ENCODE results near the gene IL21R. TPM values are rescaled to one million over a fixed set of nuclear protein-coding genes. Genes with fewer than 3 reads are reported as not detected.
"Not testable (repeated sequence)": the region's sequence is repeated elsewhere in the genome, so short reads cannot be mapped to it uniquely, and the experiment has no call there.

The IL21R gene
- total RNA-seq, 1 donor from 2014 or later = 0.98 TPM

- no peaks in the 10 kb centered on the region for H3K27me3 ChIP-seq
- H3K4me1 ChIP-seq = no peaks in the 10 kb centered on the region
These were observed 29.0 kb downstream of the IL21R start for GRCh38 chr16:27430923-27431484.

GRCh38 chr16:27431773-27432532 is 30.0 kb downstream of the IL21R start:
- TF ChIP-seq POLR2A (IDR thresholded peaks at IDR 0.05) = no peak
- no peak for TF ChIP-seq POLR2AphosphoS5 (IDR thresholded peaks at IDR 0.05; ENCODE audit: insufficient read depth in 1 of 2, low read depth in 1 of 2)
- TF ChIP-seq, protein P1, sequence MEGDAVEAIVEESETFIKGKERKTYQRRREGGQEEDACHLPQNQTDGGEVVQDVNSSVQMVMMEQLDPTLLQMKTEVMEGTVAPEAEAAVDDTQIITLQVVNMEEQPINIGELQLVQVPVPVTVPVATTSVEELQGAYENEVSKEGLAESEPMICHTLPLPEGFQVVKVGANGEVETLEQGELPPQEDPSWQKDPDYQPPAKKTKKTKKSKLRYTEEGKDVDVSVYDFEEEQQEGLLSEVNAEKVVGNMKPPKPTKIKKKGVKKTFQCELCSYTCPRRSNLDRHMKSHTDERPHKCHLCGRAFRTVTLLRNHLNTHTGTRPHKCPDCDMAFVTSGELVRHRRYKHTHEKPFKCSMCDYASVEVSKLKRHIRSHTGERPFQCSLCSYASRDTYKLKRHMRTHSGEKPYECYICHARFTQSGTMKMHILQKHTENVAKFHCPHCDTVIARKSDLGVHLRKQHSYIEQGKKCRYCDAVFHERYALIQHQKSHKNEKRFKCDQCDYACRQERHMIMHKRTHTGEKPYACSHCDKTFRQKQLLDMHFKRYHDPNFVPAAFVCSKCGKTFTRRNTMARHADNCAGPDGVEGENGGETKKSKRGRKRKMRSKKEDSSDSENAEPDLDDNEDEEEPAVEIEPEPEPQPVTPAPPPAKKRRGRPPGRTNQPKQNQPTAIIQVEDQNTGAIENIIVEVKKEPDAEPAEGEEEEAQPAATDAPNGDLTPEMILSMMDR (IDR thresholded peaks at IDR 0.05) = no peak
- peak; percentile 49 to 61 for DNase-seq (ENCODE audit: extremely low spot score in 2 of 2)
- no peaks in the 10 kb centered on the region for H3K36me3 ChIP-seq
- H3K4me3 ChIP-seq = no peak overlapping the region
- H3K27me3 ChIP-seq = no peaks in the 10 kb centered on the region
- no peaks in the 10 kb centered on the region for H3K9me3 ChIP-seq
- no peaks in the 10 kb centered on the region for H3K4me1 ChIP-seq
- no peak overlapping the region for H3K27ac ChIP-seq
- intact Hi-C loops (cut with DNase I) = no loop called here

More at GRCh38 chr16:27430923-27431484, 29.0 kb downstream of the IL21R start:
- DNase-seq (ENCODE audit: extremely low spot score in 2 of 2) = no peak
- intact Hi-C loops (cut with DNase I) = no loop called here
- Histone ChIP-seq H3K9me3 (no peaks in the 10 kb centered on the region), H3K4me3 (no peak overlapping the region), H3K36me3 (no peaks in the 10 kb centered on the region), H3K27ac (no peak overlapping the region)
- TF ChIP-seq, protein P1 (IDR thresholded peaks at IDR 0.05) = no peak
- TF ChIP-seq POLR2A (IDR thresholded peaks at IDR 0.05) (no peak), POLR2AphosphoS5 (IDR thresholded peaks at IDR 0.05; ENCODE audit: insufficient read depth in 1 of 2, low read depth in 1 of 2) (no peak)

- H3K36me3 ChIP-seq = no peaks in the 10 kb centered on the region
- H3K4me1 ChIP-seq = no peaks in the 10 kb centered on the region
- intact Hi-C loops (cut with DNase I) = no loop called here
- no peaks in the 10 kb centered on the region for H3K9me3 ChIP-seq
- peak in 1 of 2 donors; percentile 61 for DNase-seq (ENCODE audit: extremely low spot score in 2 of 2)
- no peak overlapping the region for H3K4me3 ChIP-seq
- no peaks in the 10 kb centered on the region for H3K27me3 ChIP-seq
- H3K27ac ChIP-seq = no peak overlapping the region
- TF ChIP-seq POLR2AphosphoS5 (IDR thresholded peaks at IDR 0.05; ENCODE audit: insufficient read depth in 1 of 2, low read depth in 1 of 2) (no peak), POLR2A (IDR thresholded peaks at IDR 0.05) (no peak)
- TF ChIP-seq, protein P1 (IDR thresholded peaks at IDR 0.05) = no peak
These were observed 30.6 kb downstream of the IL21R start for GRCh38 chr16:27432558-27432957.

- peak in 1 of 2 donors; percentile 43 for DNase-seq (ENCODE audit: extremely low spot score in 2 of 2)
These were observed 31.2 kb downstream of the IL21R start for GRCh38 chr16:27433191-27433590.

GRCh38 chr16:27433636-27434035 is 31.7 kb downstream of the IL21R start:
- Histone ChIP-seq H3K36me3 (no peaks in the 10 kb centered on the region), H3K4me1 (no peaks in the 10 kb centered on the region), H3K9me3 (no peaks in the 10 kb centered on the region), H3K27me3 (no peaks in the 10 kb centered on the region), H3K4me3 (no peak overlapping the region), H3K27ac (no peak overlapping the region)
- TF ChIP-seq, protein P1 (IDR thresholded peaks at IDR 0.05) = no peak
- TF ChIP-seq POLR2A (IDR thresholded peaks at IDR 0.05) = no peak
- TF ChIP-seq POLR2AphosphoS5 (IDR thresholded peaks at IDR 0.05; ENCODE audit: insufficient read depth in 1 of 2, low read depth in 1 of 2) = no peak
- intact Hi-C loops (cut with DNase I) = no loop called here
- DNase-seq (ENCODE audit: extremely low spot score in 2 of 2) = peak in 1 of 2 donors; percentile 34

More at GRCh38 chr16:27433191-27433590, 31.2 kb downstream of the IL21R start:
- intact Hi-C loops (cut with DNase I); H3K9me3 ChIP-seq; H3K27me3 ChIP-seq; H3K4me3 ChIP-seq; H3K4me1 ChIP-seq; H3K36me3 ChIP-seq; H3K27ac ChIP-seq: not testable (repeated sequence)

All from vagina (tissue), 2 donors.